Right hindlimb (tissue), 1 donor: ENCODE measurements around the gene KRTAP4-5.
"Not testable (repeated sequence)": the region's sequence is repeated elsewhere in the genome, so short reads cannot be mapped to it uniquely, and the experiment has no call there.

Experiments used
- DNase-seq: peaks from one replicate; pipeline ENCODE4 v3.0.0-alpha.2; 2018

KRTAP4-5 gene

DNA sequence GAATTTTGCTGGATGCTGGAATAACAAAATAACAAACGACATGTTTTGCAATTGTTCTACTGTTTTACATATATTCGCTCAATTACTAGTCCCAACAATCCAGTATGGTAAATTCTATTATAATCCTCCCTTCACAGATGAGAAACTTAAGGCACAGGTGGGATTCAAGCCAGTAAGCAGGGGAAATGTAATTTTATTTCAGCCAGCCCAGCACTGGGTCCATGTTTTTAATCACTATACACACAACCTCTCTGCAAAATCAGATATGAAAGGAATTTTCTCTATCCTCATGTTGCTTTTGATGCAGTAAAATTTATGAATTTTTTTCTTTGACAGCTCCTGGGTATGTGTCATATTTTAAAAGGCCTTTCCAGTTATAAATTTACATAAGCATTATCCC is 4.4 kb downstream of the KRTAP4-5 start:
- no peak for DNase-seq

DNA sequence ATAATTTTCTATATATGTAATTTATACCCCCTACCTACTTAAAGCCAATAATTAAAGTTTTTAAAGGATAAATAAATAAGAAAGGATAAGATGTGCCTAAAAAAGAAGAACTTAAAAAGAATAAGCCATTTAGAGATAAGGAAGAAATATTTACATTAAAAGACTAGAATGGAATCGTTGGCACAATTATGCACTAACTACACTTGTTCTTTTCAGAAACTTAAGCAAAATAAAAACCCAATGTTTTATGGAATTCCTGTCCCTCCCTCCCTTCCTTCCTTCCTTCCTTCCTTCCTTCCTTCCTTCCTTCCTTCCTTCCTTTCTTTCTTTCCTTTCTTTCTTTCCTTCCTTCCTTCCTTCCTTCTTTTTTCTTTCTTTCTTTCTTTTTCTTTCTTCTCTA is 4.8 kb downstream of the KRTAP4-5 start:
- DNase-seq, result no peak

DNA sequence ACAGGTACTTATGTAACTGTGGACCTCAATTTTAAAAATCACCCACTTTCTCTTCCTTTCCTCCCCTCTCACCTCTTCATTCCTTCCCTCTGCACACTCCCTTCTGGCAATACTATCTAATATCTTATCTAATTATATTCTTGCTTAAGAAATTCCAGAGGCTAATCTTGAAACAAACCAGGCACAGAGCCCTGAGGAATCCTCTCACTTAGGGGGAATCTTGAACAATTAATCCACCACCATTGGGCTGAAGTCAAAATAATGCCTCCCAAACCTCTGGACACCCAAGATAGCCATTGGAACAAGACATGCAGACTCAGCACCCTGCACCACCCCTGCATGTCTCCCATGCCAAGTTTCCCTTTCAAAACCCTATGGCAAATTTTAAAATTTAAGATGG is 8.3 kb downstream of the KRTAP4-5 start:
- no peak for DNase-seq

DNA sequence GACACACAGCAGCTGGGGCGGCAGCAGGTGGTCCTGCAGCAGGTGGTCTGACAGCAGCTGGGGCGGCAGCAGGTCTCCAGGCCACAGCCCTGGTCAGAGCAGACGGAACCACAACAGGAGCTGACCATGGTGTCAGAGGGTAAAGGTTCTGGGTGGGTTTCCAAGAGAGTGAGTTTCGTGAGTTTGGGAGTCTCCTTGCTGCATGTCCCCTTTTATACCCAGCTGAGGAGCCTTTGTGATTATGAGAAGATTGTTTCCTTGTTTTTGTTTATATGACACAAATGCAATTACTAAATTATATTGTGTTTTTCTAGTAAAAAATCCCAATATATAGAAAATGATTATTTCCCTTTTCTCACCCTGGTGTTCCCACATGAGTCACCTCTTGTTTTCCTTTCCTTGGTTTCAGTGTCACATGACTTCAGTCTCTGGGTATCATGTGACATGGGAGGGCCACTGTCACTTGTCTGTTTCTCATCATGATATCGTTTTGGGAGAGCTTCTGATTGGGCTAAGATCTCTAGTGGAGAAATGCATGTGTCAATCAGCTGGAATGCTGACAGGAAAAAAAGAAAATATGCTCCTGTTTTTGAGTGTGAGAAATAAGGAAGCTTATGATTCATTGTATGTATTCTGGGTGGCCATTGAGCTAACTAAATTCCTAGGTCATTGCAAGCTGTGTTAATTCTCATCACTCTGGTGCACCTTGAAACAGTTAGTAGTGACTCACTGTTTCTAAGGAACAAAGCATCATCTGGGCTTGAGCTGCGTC is 9.1 kb downstream of the KRTAP4-5 start, which contains the start of gene KRTAP4-6:
Gene KRTAP4-6, minus strand, starts transcription at position 185 of the 772 bp plus-strand sequence. Its CDS starts 57 bp downstream, at position 128.
- no peak for DNase-seq

DNA sequence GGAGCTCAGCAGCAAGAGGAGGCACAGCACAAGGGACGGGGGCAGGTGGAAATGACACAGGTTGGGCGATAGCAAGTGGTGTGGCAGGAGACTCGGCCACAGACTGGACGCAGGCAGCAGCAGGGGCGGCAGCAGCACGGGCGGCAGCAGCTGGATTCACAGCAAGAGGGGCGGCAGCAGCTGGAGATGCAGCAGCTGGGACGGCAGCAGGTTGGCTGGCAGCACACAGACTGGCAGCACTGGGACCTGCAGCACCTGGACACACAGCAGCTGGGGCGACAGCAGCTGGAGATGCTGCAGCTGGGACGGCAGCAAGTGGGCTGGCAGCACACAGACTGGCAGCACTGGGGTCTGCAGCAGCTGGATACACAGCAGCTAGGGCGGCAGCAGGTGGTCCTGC is 9.8 kb downstream of the KRTAP4-5 start:
- not testable (repeated sequence) for DNase-seq

DNA sequence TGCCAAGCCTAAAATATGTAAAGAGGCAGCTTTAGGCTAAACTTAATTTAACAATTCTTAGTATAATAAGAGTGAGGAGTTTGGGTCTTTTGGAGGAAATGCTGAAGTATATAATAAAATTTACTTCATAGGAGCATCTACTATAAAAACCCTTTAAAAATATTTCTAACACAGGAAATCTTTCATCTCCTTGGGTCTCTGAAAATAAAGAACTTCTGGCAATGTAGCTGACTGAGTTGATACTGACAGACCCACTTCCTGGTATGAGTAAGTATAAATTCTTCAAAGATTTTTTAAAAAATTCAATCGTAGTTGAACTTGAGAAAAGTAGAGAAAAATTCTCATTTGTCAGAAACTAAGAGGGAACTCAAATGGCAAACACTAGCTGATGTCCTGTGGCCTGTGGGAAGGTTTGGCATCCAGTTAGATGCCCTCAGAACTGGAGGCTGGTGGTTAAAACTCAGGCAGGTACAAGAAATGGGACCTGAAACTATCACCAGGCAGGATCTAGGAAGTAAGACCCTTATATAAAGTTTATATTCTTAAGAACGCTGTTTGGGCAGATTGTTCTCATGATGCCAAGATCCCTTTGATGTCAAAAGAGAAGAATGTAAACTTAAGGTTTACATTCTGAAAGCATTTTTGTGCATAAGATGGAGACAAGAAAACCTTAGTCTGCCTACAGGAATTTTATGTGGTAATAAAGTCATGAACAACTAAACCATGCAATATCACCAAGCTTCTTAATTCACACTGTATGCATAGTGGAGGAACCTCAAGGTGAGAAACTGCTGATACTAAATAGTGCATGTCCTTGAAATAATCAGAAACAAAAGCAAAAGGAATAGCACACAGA is 15.5 kb downstream of the KRTAP4-5 start:
- no peak for DNase-seq

DNA sequence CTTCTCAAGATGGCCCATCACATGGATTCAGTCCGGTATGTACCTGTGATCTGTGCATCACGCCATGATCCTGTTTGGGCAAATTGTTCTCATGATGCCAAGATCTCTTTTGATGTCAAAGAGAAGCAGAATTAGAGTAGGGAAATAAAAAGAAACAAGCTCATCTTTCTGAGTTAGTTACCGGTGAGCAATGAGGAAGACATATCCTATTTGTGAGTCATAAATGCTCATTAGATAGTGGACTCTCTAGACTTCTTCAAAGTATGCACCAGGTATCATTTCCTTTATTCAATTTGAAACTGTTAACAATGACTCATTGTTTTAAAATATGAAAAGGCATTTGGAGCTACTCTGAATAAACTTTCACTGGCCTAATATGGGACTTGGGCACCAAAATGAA is 17.6 kb downstream of the KRTAP4-5 start:
- DNase-seq, result no peak

DNA sequence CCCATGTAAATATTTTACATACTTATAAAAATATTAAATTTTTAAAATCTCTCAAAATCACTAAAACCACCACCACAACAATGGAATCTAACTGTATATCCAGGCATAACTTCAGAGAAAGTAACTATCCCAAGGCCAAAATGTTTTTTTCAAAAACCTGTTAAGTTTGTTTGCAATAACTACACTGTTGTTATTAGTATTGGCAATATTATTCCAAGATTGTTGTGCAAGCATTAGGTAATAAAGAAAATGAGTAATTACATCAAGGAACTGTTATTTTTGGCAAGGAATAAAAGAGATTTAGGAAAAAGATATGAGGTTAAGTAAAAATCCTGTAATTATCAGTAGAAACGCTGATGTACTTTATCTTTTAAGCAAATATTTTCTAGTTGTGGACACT is 22.3 kb downstream of the KRTAP4-5 start:
- DNase-seq, result no peak

DNA sequence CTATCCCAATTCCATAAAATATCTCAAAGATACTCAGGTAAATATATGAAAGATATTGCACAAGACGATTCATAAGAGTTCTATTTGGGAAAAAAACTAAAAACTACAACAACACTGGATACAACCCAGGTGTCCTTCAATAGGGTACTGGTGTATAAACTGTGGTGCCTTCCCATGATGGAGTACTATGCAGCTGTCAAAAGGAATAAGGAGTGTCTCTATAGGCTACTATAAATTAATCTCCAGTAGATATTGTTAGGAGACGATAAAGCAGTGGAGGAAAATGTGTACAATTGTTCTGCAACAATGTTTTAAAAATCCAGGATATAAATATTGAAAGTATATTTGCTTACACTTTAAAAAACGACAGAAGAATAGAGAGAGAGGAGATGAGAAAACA is 23.2 kb downstream of the KRTAP4-5 start:
- no peak for DNase-seq

DNA sequence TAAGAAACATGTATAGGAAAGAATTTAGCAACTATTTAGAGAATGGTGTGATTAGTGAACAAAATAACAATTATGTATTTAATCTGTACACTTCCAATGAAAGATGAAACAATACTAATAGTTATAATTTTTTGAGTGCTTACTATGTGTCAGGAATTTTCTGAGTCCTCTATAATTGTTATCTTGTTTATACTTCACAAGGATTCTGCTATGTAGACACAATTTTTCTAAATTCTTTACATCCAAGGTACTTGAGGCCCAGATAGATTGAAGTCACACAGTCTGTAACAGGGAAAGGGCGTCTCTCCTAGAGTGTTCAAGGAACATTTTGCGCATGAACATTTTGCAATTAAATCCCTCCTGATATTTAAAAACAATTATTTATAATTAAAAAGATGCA is 24.6 kb downstream of the KRTAP4-5 start:
- DNase-seq, result no peak

DNA sequence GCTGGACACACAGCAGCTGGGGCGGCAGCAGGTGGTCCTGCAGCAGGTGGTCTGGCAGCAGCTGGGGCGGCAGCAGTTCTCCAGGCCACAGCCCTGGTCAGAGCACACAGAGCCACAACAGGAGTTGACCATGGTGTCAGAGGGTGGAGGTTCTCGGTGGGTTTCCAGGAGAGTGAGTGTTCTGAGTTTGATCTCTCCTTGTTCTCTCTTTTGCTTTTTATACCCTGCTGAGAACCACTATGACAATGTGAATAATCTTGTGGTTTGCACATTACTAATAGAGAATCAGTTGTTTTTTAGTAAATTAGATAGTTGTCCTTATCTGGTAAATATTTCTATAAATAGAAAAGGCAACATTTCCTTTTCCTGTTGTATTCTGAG is 25.6 kb downstream of the KRTAP4-5 start, which contains the start of gene KRTAP4-12:
Gene KRTAP4-12, minus strand, starts transcription at position 192 of the 381 bp plus-strand sequence. Its CDS starts 60 bp downstream, at position 132.
- not testable (repeated sequence) for DNase-seq

DNA sequence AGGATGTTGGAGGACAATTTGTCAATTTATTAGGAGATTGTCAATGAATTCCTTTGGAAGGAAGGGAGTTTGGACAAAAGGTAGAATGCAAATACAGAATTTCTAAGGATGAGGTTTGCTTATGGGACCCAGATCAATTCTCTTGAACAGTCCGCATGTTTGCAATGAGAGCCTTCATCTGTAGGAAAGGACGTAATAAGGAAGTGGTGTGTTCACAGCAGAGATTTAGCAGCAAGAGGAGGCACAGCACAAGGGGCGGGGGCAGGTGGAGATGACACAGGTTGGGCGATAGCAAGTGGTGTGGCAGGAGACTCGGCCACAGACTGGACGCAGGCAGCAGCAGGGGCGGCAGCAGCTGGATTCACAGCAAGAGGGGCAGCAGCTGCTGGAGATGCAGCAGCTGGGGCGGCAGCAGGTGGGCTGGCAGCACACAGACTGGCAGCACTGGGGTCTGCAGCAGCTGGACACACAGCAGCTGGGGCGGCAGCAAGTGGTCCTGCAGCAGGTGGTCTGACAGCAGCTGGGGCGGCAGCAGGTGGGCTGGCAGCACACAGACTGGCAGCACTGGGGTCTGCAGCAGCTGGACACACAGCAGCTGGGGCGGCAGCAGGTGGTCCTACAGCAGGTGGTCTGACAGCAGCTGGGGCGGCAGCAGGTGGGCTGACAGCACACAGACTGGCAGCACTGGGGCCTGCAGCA is 26.2 kb downstream of the KRTAP4-5 start:
- DNase-seq, result not testable (repeated sequence)

DNA sequence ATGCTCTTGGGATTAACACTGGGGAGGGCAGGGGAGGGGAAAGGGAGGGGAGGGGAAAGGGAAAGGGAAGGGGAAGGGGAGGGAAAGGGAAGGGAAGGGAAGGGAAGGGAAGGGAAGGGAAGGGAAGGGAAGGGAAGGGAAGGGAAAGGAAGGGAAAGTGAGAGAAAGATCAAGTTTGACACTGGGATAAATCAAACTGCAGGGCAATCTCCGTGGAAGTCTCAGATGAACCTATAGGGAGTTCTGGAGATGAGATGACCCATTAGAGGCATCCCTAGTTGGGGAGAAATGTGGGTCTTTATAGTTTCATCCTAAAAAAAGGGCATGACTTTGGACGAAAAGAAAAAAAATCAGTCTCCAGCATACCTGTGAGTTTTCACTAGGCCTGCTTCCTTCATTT is 27.9 kb downstream of the KRTAP4-5 start:
- no peak for DNase-seq

DNA sequence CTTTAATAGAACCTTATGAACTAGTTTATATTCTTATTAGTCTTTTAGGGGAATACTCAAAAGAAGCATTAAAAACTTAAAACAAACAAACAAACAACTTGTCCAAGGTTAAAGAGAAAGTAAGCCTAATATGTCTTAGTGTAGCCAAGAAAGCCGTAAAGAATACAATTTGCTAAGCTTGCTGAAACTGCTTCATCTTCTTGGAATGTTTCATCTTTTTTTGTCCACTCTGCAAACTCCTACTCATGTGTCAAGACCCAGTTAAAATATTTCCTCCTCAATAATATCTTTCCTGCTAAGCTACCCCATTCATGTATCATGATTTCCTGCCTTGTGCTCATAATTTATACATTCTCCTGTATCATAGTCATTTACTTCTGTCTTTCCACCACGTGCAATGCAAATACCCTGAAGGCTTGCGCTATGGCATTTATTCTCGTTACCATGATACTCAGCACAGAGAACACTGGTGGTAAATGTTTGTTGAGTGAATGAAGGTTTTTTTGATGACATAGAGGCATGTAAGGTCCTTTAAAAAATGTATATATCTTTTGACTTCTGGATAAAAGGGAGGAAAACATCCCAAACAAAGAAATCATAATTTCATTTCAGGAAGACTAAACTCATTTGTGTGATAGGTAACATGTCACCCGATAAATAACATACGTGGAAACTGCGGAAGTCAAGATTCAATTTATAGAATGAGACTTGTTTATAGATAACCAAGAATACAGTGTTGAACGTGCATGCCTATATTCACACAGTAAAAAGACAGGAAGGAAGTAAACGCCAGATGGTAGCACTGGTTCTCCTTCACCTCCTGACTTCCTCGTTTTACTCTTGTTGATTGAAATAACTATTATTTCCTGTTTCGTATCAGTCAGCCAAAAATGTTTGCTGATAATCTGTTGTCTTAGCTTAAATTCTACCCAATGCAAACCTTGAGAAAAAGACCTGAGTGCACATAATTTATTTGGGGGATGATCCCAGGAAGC is 29.6 kb downstream of the KRTAP4-5 start:
- DNase-seq, result not testable (repeated sequence)

DNA sequence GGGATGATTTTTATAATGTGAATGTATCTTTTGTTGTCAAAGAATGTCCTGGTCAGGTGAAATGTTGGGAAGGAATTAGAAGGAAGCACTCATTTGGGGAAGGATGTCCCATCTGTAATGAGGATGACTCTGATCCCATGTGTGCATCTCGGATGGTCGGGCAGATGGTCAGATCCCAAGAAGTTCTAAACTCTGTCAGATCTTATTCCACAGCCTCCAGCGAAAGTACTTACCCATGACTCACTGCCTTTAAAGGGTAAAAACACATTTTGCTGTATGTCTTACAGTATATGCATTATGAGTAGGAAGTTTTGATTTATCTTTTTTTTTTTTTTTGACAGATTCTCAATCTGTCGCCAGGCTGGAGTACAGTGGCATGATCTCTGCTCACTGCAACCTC is 30.9 kb downstream of the KRTAP4-5 start:
- DNase-seq, result no peak

DNA sequence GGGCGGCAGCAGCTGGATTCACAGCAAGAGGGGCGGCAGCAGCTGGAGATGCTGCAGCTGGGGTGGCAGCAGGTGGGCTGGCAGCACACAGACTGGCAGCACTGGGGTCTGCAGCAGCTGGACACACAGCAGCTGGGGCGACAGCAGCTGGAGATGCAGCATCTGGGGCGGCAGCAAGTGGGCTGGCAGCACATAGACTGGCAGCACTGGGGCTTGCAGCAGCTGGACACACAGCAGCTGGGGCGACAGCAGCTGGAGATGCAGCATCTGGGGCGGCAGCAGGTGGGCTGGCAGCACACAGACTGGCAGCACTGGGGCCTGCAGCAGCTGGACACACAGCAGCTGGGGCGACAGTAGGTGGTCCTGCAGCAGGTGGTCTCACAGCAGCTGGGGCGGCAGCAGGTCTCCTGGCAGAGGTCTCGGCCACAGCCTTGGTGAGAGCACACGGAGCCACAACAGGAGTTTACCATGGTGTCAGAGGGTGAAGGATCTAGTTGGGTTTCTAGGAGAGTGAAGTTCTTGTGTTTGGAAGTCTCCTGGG is 31.7 kb downstream of the KRTAP4-5 start, which contains the start of gene KRTAP4-11:
Gene KRTAP4-11, minus strand, starts transcription at position 528 of the 541 bp plus-strand sequence. Its CDS starts 58 bp downstream, at position 470.
- not testable (repeated sequence) for DNase-seq

DNA sequence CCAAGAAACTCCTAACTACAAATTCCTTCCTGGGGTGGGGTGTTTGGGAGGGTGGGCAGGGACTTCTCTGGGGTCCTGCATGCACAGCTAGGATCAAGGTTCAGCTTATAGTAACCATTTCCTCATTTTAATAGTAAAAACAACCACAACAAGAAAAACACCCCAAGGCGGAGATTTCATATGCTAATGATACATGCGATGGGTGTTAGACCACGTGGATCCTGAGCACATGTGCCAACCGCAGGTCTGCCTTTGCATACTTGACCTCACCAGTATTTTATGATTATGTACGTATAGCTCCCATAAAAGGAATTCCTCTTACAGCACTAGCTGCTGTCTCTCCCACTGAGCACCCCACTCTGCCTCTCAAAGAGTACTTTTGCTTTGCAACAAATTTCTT is 33.3 kb downstream of the KRTAP4-5 start:
- no peak for DNase-seq

DNA sequence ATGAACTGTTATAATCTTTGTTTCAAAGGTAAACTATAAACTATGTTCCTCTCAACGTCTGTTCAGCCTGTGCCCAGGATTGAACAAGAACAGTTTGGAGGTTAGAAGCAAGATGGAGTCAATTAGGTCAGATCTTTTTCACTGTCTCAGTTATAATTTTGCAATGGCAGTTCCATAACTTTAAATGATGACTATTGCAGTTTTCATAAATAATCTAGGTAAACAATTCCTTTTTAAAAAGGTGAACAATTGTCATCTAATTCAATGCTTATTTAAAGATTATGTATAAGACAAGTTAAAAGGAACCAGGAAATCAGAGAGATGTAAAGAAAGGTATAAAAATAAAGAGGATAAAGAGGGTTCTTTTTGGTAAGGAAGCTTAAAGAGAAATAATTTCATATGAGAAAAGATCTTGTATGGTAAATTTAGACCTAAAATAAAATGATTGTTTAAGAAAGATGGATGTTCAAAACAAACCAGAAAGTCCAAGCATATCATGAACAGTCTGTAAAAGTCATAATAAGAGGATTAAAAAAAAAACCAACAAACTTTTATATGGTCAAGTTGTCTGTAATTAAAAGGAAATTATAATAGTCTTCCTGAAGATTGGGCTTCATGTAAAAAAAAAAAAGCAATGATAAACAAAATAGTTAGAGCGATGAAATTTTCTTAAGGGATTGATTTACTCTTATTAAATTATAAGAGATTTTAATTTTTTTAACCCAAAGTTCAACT is 38.3 kb downstream of the KRTAP4-5 start:
- DNase-seq, result no peak

DNA sequence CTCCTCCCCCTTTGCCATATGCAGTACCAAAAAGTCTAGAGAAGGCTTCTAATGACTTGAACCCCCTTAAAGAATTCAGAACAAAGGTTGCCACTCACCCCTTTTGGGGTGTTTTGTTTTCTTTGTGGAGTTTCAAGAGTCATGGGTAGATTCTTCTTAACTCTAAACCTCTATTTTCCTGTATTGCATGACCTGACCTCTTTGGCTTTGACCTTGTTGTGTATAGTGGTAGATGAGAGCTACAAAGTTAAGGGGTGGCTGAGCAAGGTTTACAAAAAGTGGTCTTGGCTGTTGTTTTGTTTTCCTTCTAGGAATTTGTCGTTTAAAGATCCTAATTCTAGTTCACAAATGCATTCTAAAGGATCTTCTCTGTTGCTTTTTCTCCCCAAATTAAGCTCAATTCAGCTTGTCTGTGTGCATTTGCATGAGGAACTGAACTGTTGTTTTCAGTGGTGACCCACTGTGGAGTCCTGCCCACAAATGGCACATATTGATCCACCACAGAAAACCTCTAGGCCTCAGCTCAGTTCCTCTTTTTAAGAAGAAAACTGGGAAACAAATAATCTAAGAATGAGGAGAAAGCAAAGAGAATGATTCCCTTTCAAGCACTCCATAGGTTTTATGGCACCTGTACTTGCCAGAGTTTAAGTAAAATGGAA is 40.8 kb downstream of the KRTAP4-5 start:
- not testable (repeated sequence) for DNase-seq

DNA sequence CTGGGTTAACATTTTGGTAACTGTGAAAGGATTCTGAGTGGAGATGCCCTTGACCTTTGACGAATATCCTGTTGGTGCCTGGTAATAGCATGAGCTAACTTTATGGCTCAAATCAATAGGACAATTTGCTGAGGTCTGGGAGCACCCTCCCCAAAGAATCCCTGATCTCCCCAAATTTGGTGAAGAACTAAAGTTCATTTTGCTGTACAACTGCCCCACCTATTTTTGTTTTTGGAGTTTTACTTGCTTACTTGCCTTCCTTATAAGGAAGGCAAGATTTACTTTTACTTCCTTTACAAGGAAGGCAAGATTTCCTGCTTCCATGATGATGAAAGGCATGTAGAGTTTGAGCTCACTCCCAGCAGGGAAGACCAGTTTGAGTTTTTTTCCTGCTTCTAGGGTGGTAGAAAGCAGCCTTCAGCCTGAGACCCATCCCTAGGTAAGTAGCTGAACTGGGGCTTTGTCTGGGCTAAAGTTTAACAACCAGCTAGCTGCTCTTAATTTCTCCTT is 41.6 kb downstream of the KRTAP4-5 start:
- DNase-seq, result no peak
